SW 1271 (cell line): ENCODE measurements around the gene RCSD1.
"Not testable (repeated sequence)": the region's sequence is repeated elsewhere in the genome, so short reads cannot be mapped to it uniquely, and the experiment has no call there.

ENCODE experiments used
- DNase-seq, 2 experiments: peaks; one replicate each; lab custom pipeline; 2025; lab: John Stamatoyannopoulos, UW

The RCSD1 gene

GRCh38 chr1:167742392-167743057 lies 112.5 kb downstream of the RCSD1 start:
- not testable (repeated sequence) for DNase-seq

- DNase-seq = no peak
These were observed 114.9 kb downstream of the RCSD1 start for GRCh38 chr1:167744901-167745300.

DNA sequence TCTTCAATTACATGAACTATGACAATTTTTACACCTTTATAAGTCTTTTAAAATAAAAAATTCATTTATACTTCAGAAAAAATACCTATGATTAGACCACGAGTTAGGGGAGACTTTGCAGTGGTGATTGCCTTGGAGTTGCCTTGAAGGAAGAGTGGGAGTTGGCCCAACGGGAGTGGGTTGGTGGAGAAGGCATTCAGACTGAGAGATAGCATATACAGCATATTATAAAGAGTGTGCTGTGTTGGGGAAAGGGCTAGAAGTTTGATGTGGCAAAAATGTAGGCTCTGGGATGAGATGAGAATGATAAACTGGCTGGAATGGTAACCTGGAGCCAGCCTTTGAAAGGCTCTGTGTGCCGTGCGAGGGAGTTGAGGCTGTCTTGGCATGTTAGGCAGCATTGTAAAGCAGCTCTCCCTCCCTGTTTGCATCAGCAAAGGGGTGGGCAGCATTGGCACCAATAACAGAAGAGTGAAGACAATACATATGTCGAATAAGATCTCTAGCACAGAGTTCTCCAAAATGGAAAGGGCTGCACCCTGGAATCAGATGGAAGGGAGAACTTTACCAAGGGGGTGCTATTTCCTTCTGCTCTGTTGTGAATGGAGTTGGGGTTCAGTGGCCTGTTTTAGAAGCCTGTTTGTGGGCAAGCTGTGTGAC lies 116.1 kb downstream of the RCSD1 start:
- DNase-seq = no peak

- no peak for DNase-seq
These were observed 117.1 kb downstream of the RCSD1 start for GRCh38 chr1:167746988-167747655.

DNA sequence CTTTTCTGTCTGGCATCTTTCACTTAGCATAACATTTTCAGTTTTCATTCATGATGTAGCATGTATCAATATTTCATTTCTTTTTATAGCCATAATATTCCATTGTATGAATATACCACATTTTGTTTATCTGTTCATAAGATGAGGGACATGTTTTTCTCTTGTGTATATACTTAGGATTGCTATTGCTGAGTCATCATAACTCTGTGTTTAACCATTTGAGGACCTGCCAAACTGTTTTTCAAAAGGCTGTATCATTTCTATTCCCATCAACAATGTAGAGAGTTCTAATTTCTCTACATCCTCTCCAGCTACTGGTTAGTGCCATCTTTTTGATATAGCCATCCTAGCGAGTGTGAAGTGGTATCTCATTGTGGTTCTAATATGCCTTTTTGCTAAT lies 118.0 kb downstream of the RCSD1 start:
- no peak for DNase-seq

- no peak for DNase-seq
These were observed 118.9 kb downstream of the RCSD1 start for GRCh38 chr1:167748906-167749305.

- DNase-seq = no peak
These were observed 119.7 kb downstream of the RCSD1 start for GRCh38 chr1:167749741-167750140.

GRCh38 chr1:167750641-167751040 lies 120.6 kb downstream of the RCSD1 start:
- no peak for DNase-seq

- DNase-seq = no peak
These were observed 121.6 kb downstream of the RCSD1 start for GRCh38 chr1:167751676-167752075.

GRCh38 chr1:167752219-167752985 lies 122.4 kb downstream of the RCSD1 start:
- no peak for DNase-seq

DNA sequence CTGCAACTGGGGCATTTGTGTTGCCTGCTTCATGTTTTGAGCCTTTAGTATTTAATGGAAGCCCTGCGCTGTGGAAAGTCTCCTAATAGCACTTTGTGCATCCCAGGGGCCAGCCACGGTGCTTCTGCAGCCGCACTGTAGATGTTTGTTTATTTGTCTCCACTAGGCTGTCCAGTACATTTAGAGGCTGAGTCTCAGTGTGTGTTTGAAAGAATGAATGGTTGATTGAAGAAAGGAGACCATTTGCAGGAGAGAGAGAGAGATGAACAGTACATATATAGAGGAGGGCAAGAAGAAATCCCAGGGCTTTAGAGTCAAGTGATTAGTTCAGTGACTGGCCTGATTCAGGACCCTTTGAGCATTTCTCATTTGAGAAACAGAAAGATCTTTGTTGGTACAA lies 125.6 kb downstream of the RCSD1 start:
- DNase-seq = no peak
